Testis (tissue), 5 donors: ENCODE measurements around the gene MISP. TPM values are rescaled to one million over a fixed set of nuclear protein-coding genes. Genes with fewer than 3 reads are reported as not detected.
"Not testable (repeated sequence)": the region's sequence is repeated elsewhere in the genome, so short reads cannot be mapped to it uniquely, and the experiment has no call there.

ENCODE experiments used
- DNase-seq: peaks from one replicate; pipeline ENCODE4 v3.0.0-alpha.2; 2019
- H3K27ac ChIP-seq, 2 donors: fragments of 200-600 bp; sonication (generic); one replicate each; pipeline ENCODE4 v1.5.1; 2019
- H3K27me3 ChIP-seq: fragments of 200-600 bp; sonication (generic); one replicate; pipeline ENCODE4 v1.5.1; 2019
- H3K36me3 ChIP-seq: fragments of 200-600 bp; sonication (generic); one replicate; pipeline ENCODE4 v1.5.1; 2017; ENCODE audit warnings: low read depth; ENCODE audit errors: missing control alignments
- H3K4me1 ChIP-seq: fragments of 200-600 bp; sonication (generic); one replicate; pipeline ENCODE4 v1.5.1; 2019
- H3K4me3 ChIP-seq, 2 donors: fragments of 200-600 bp; sonication (generic); one replicate each; pipeline ENCODE4 v1.5.1; 2017 to 2019
- H3K9me3 ChIP-seq: fragments of 200-600 bp; sonication (generic); one replicate; pipeline ENCODE4 v1.5.1; 2017
- POLR2A ChIP-seq: fragments of 450-650 bp; IDR thresholded peaks from one replicate; pipeline ENCODE4 v1.6.1; 2017; ENCODE audit warnings: antibody characterized with exemption, mild to moderate bottlenecking, moderate library complexity
- WGBS, 2 donors: methylation state at CpG; one replicate each; pipeline ENCODE4 v1.1.5; 2018; 5-methylcytosine and 5-hydroxymethylcytosine counted together
- intact Hi-C: fragments of 100-400 bp; cut with DNase I; formaldehyde crosslinking; loops from one replicate; pipeline ENCODE4 v1.15.1; 2023; ENCODE audit warnings: low total_unique reads
- long read RNA-seq, 2 donors: transcript quantifications; one replicate each; lab custom pipeline, GENCODE V29; 2026
- polyA plus RNA-seq: library from polyadenylated mRNA; stranded (reverse); fragments of 350-450 nt; fragmentation: Illumina TruSeq; extraction: RNeasy Lipid Tissue Mini Kit (QIAGEN cat#74804); gene quantifications from one replicate; pipeline ENCODE4 v1.2.3, GENCODE V29; 2014; ENCODE audit warnings: low read depth, low replicate concordance; ENCODE audit not compliant: insufficient read depth
- total RNA-seq, 2 donors: library from RNA; depleted of rRNA; stranded (reverse); fragments of >200 nt; gene quantifications; one replicate each; pipeline ENCODE4 v1.2.3, GENCODE V29; 2016
- TF ChIP-seq, protein P1 (sequence below), 3 experiments: fragments of 450-650 bp in 2 of 3; fragments of 200-600 bp in 1 of 3; sonication (generic) in 1 of 3; IDR thresholded peaks; one replicate each; pipeline ENCODE4 v1.5.1; 2016 to 2019; ENCODE audit warnings: antibody characterized with exemption in 3 of 3, mild to moderate bottlenecking in 2 of 3, moderate library complexity in 1 of 3

MISP gene, protein sequence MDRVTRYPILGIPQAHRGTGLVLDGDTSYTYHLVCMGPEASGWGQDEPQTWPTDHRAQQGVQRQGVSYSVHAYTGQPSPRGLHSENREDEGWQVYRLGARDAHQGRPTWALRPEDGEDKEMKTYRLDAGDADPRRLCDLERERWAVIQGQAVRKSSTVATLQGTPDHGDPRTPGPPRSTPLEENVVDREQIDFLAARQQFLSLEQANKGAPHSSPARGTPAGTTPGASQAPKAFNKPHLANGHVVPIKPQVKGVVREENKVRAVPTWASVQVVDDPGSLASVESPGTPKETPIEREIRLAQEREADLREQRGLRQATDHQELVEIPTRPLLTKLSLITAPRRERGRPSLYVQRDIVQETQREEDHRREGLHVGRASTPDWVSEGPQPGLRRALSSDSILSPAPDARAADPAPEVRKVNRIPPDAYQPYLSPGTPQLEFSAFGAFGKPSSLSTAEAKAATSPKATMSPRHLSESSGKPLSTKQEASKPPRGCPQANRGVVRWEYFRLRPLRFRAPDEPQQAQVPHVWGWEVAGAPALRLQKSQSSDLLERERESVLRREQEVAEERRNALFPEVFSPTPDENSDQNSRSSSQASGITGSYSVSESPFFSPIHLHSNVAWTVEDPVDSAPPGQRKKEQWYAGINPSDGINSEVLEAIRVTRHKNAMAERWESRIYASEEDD
- total RNA-seq = 1 to 10 TPM; 1.1 to 3.1 TPM
- 1.1 TPM for polyA plus RNA-seq
- long read RNA-seq, donor 1 = 0 reads
- long read RNA-seq, donor 2 = 0 reads

DNA sequence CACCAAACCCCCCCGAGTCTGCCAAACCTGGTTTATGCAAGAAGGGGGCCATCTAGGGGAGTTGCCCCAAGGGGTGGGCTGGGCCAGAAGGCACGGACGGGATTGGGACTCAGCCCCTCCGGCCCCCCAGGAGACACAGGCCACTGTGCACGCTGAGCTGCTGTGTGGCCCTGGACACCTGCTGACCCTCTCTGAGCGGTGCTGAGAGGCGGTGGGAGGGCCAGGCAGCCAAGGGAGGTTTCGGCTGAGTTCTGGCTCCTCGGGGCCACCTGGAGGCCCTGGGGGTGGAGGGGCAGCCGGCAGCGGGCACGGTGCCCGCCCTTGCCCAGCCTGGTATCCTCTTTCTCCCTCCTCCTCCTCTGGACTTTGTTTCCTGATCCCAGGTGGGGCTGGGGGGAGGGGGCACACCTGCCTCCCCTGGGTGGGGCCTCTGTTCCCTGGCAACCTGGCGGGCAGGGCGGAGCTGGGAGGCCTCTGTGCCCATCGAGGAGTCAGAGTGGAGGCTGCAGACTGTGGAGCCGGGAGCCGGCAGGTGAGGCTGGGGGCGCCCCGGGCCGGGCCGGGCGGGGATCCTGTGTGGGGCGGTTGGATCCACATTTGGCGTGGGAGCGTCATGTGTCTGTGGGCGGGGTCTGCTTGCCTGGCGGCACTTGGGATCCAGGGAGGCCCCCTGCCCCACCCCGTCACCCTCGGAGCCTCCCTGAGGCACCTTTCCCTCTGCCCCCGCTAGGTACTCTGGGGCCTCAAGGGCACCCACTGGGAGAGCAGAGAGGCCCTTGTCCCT is at the start of gene MISP:
Gene MISP, plus strand, starts transcription at position 473 of the 784 bp plus-strand sequence. CDS start 5,835 bp downstream, outside the sequence.
- intact Hi-C loops = no loop called here
- TF ChIP-seq, protein P1, sequence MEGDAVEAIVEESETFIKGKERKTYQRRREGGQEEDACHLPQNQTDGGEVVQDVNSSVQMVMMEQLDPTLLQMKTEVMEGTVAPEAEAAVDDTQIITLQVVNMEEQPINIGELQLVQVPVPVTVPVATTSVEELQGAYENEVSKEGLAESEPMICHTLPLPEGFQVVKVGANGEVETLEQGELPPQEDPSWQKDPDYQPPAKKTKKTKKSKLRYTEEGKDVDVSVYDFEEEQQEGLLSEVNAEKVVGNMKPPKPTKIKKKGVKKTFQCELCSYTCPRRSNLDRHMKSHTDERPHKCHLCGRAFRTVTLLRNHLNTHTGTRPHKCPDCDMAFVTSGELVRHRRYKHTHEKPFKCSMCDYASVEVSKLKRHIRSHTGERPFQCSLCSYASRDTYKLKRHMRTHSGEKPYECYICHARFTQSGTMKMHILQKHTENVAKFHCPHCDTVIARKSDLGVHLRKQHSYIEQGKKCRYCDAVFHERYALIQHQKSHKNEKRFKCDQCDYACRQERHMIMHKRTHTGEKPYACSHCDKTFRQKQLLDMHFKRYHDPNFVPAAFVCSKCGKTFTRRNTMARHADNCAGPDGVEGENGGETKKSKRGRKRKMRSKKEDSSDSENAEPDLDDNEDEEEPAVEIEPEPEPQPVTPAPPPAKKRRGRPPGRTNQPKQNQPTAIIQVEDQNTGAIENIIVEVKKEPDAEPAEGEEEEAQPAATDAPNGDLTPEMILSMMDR (IDR thresholded peaks at IDR 0.05) = no peak
- no peak for TF ChIP-seq POLR2A
- DNase-seq = no peak

DNA sequence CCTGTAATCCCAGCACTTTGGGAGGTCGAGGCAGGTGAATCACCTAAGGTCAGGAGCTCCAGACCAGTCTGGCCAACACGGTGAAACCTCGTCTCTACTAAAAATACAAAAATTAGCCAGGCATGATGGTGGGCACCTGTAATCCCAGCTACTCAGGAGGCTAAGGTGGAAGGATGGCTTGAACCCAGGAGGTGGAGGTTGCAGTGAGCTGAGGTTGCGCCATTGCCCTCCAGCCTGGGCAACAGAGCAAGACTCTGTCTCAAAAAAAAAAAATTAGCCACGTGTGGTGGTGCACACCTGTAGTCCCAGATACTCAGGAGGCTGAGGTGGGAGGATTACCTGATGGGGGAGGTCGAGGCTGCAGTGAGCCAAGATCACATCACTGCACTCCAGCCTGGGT is 48.1 kb upstream of the MISP start:
- H3K4me1 ChIP-seq, intact Hi-C loops, H3K4me3 ChIP-seq, DNase-seq, H3K9me3 ChIP-seq, H3K36me3 ChIP-seq, H3K27ac ChIP-seq, H3K27me3 ChIP-seq: not testable (repeated sequence)
- 76 to 79% methylated on average over 6 of the region's 6 CpGs for WGBS, 2 donors

More for the DNA sequence above, at the start of gene MISP:
- no peak within 1 kb of the TSS for H3K4me3 ChIP-seq
- H3K36me3 ChIP-seq = no peaks in the 10 kb centered on the region
- no peaks in the 10 kb centered on the region for H3K4me1 ChIP-seq
- 49% methylated on average over 5 to 31 of the region's 31 CpGs for WGBS, 2 donors
- H3K27ac ChIP-seq = no peak within 1 kb of the TSS
- H3K27me3 ChIP-seq = no peaks in the 10 kb centered on the region
- no peaks in the 10 kb centered on the region for H3K9me3 ChIP-seq

DNA sequence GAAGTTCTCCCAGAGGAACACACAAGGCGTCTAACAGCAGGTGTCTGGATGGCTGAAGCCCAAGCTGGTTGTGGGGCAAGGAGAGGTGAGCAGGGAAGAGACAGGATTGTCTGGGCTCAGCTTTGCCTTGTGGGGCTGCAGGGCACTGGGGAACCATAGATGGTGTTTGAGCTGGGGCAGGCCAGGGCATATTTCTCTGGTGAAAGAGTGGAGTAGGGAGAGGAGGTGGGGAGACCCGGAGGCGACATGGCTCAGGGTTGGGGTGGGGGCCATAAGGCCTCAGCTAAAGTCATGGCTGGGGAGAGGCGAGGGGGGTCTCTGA is 47.6 kb upstream of the MISP start:
- H3K27ac ChIP-seq = no peak overlapping the region
- no peaks in the 10 kb centered on the region for H3K27me3 ChIP-seq
- TF ChIP-seq POLR2A = no peak
- TF ChIP-seq, protein P1 (IDR thresholded peaks at IDR 0.05) = no peak
- WGBS, 2 donors = 53 to 57% methylated on average over 4 of the region's 4 CpGs
- intact Hi-C loops = no loop called here
- no peaks in the 10 kb centered on the region for H3K36me3 ChIP-seq
- peaks cover 8% of the 10 kb centered on the region for H3K4me1 ChIP-seq
- no peak for DNase-seq
- no peak overlapping the region for H3K4me3 ChIP-seq
- no peaks in the 10 kb centered on the region for H3K9me3 ChIP-seq

DNA sequence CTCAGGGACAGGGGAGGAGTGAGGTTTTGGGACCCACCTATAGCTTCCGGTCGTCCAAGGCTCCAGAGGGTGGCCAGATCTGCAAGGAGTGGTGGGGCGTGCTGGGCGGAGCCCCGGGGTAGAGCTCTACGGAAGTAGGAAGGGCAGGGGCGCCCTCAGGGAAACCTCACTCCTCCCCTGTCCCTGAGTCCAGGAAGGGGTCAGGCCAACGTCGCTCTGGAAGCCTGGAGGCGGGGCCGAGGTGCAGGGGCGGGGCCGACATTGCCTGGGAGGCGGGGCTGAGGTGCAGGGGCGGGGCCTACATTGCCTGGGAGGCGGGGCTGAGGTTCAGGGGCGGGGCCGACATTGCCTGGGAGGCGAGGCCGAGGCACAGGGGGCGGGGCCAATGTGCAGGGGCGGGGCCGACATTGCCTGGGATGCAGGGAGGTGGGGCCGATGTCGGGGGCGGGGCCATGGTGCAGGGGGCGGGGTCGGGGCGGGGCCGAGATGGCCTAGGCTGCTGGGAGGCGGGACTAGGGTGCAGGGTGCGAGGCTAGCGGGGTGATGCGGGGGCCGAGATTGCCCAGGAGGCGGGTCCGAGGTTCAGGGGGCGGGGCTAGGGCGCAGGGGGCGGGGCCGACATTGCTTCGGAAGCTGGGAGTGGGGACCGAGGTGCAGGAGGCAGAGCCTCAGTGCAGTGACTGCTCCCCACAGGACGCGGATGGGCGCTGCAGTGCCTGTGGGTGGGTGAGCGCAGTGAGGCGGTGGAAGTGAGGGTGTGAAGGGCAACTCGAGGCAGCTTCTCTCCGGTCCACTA is 47.1 kb upstream of the MISP start:
- peaks cover 11% of the 10 kb centered on the region for H3K4me1 ChIP-seq
- 6 to 10% methylated on average over 11 to 43 of the region's 50 CpGs for WGBS, 2 donors
- H3K27me3 ChIP-seq = no peaks in the 10 kb centered on the region
- DNase-seq = peak; percentile 84
- no peak overlapping the region for H3K4me3 ChIP-seq
- no peaks in the 10 kb centered on the region for H3K36me3 ChIP-seq
- intact Hi-C loops = no loop called here
- TF ChIP-seq, protein P1 (IDR thresholded peaks at IDR 0.05) = no peak
- TF ChIP-seq POLR2A = no peak
- no peak overlapping the region for H3K27ac ChIP-seq
- no peaks in the 10 kb centered on the region for H3K9me3 ChIP-seq
